Muscle layer of duodenum (tissue), 2 donors: ENCODE results near the gene PODN.

Experiments
- H3K27ac ChIP-seq: one replicate; pipeline ENCODE4 v1.7.0; 2013; ENCODE audit warnings: mild to moderate bottlenecking, low read length
- H3K27me3 ChIP-seq: one replicate; pipeline ENCODE4 v1.7.0; 2013; ENCODE audit warnings: low read depth, mild to moderate bottlenecking, control low read depth, low read length
- H3K36me3 ChIP-seq, 2 donors: one replicate each; pipeline ENCODE4 v1.7.0; 2013; ENCODE audit warnings: low read length in 2 of 2, control low read depth in 1 of 2, mild to moderate bottlenecking in 1 of 2; ENCODE audit not compliant: insufficient read depth in 2 of 2, control insufficient read depth in 1 of 2
- H3K4me1 ChIP-seq, 2 donors: one replicate each; pipeline ENCODE4 v1.7.0; 2013; ENCODE audit warnings: low read length in 2 of 2, mild to moderate bottlenecking in 2 of 2, control low read depth in 1 of 2, moderate library complexity in 1 of 2; ENCODE audit not compliant: insufficient read depth in 2 of 2, control insufficient read depth in 1 of 2
- H3K4me3 ChIP-seq, 2 donors: one replicate each; pipeline ENCODE4 v1.7.0; 2013; ENCODE audit warnings: low read length in 2 of 2, low read depth in 1 of 2, mild to moderate bottlenecking in 1 of 2
- H3K9me3 ChIP-seq, 2 donors: one replicate each; pipeline ENCODE4 v1.7.0; 2013; ENCODE audit warnings: low read length in 2 of 2, control low read depth in 1 of 2, mild to moderate bottlenecking in 1 of 2; ENCODE audit not compliant: control insufficient read depth in 1 of 2
- donor health status: healthy.

Gene PODN

DNA sequence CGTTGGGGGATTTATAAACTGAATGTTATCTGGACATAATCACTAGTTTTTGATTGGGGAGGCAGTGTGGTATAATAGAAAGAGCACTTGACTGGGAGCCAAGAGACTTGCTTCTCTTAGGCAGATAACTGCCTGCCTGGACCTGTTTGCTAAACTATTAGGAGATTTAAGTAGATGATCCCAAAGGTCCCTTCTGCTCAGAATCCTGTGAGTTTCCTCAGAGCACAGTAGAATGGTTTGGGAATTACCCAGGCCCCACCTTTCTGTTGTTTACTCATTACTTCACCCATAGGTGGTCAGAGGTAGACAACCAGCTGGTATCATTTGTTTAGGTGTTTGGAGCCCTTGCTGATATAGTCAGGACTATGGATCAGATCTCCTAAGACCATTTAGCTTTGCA, 10.3 kb upstream of the PODN start:
- Histone ChIP-seq H3K27ac (no peak overlapping the region), H3K9me3 (no peaks in the 10 kb centered on the region), H3K4me3 (no peak overlapping the region), H3K27me3 (no peaks in the 10 kb centered on the region), H3K4me1 (peaks cover 9 to 33% of the 10 kb centered on the region in 2 donors), H3K36me3 (peaks cover 14 to 18% of the 10 kb centered on the region in 2 donors)

DNA sequence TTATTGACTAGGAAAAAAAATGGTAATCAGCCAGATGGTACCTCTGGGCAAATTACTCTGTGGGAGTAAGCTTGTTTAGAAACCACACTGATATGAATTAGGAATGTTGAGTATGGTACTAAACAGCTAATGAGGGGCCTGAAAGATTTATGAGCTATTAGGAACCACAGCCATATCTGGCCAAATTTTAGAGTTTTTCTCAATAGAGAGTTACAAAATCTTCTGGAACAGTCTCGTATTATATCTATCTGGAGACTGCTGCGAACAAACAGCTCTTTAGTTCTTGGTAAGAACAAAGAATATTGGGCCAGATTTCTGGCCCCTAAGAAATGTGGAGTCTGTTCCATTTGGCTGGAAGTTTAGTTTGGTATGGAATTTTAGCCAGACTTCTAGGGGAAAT, 4.9 kb upstream of the PODN start:
- Histone ChIP-seq H3K27me3 (peaks cover 7% of the 10 kb centered on the region), H3K4me1 (peaks cover 0 to 14% of the 10 kb centered on the region in 2 donors), H3K36me3 (peaks cover 0 to 6% of the 10 kb centered on the region in 2 donors), H3K4me3 (no peak overlapping the region), H3K27ac (no peak overlapping the region), H3K9me3 (no peaks in the 10 kb centered on the region)

DNA sequence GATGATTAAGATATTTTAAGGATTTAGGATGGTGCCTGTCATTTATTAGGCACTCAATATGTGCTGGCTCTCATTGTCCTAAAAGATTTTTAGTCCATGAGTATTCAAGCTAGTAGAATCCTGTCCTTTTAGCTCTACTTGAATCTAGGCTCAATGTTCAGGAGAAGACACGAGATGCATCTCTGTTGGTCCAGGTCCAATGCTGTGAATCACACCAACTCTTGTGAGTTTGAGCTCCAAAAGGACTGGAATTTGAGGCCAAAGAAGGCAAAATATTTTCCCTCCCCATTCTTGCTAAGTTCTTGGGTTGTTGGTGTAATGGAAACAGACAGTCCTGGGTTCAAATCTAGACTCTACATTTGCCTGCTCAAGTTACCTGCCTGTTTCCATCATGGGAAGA, 1.4 kb upstream of the PODN start:
- Histone ChIP-seq H3K4me3 (no peak overlapping the region), H3K9me3 (no peaks in the 10 kb centered on the region), H3K27me3 (peaks cover 7% of the 10 kb centered on the region), H3K36me3 (no peaks in the 10 kb centered on the region), H3K27ac (peak overlapping the region; percentile 40), H3K4me1 (peaks cover 0 to 30% of the 10 kb centered on the region in 2 donors)

DNA sequence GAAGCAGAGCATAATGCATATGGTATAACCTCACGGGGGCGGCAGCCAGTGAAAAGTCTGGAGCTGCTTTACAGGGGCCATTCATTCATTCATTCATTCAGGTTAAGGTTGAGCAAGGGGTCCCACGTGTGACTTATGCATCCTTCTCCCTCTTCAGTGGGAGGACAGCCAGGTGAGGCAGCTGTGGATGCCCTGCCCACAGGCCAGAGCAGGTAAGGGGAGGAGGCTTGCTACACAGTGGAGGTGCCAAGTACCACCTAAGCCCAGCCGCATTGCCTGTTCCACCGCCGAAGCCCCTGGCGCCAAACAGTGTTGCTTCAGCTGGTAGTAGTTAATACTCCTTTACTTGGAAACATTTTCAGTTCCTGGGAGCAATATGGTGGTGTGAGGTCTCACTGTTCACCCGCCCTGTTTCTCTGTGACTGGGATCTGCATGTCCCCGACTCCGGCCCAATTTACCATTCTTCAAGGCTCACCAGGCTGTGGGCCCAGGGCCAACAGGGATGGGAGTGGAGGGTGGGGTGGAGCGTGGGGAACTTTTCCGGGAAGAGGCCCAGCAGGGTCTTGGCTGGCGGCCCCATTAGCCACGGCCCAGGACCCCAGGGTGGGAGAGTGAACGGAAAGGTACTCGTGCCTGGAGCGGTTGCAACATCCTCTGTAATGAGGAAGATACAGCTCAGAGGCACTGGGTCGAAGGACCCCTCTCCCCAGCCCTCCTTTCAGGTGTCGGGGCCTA, 722 bp upstream of the PODN start:
- Histone ChIP-seq H3K27me3 (peaks cover 7% of the 10 kb centered on the region), H3K4me3 (peak overlapping the region; percentile 45 to 70), H3K27ac (peak overlapping the region; percentile 40), H3K4me1 (peaks cover 0 to 30% of the 10 kb centered on the region in 2 donors), H3K9me3 (no peaks in the 10 kb centered on the region), H3K36me3 (no peaks in the 10 kb centered on the region)

DNA sequence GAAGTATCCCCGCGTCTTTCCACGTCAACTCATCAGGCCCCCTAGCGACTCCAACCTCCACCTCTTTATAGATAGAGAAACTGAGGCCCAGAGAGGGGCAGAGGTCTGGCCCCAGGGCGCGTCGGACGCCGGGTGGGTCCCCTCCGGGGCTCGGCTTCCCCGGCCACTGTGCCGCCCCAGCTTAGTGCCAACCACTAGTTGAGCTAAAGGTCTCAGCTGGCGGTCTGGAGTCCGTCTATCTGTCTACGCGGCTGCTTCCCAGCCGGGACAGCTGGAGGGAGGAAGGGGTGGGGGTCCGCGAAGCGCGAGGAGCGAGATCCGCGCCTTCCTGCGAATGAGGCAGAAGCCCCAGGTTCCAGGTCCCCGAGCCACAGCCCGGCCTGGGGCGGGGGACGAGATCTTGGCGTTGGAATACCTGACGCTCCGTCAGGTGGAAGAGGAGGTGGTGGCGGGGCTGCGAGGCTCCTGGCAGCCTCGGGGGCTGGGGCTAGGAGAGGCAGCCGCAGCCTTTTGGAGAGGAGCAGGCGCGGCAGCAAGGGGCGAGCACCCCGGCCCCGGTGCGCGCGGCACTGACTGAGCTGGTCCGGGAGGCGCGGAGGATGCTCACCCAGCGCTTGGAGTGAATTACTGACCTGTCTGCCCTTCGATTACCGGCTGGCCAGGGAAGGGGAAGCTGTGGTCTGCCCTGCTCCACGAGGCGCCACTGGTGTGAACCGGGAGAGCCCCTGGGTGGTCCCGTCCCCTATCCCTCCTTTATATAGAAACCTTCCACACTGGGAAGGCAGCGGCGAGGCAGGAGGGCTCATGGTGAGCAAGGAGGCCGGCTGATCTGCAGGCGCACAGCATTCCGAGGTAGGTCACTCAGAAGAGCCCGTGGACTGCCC, 937 bp downstream of the PODN start:
- Histone ChIP-seq H3K27ac (no peak overlapping the region), H3K4me1 (peaks cover 0 to 25% of the 10 kb centered on the region in 2 donors)

DNA sequence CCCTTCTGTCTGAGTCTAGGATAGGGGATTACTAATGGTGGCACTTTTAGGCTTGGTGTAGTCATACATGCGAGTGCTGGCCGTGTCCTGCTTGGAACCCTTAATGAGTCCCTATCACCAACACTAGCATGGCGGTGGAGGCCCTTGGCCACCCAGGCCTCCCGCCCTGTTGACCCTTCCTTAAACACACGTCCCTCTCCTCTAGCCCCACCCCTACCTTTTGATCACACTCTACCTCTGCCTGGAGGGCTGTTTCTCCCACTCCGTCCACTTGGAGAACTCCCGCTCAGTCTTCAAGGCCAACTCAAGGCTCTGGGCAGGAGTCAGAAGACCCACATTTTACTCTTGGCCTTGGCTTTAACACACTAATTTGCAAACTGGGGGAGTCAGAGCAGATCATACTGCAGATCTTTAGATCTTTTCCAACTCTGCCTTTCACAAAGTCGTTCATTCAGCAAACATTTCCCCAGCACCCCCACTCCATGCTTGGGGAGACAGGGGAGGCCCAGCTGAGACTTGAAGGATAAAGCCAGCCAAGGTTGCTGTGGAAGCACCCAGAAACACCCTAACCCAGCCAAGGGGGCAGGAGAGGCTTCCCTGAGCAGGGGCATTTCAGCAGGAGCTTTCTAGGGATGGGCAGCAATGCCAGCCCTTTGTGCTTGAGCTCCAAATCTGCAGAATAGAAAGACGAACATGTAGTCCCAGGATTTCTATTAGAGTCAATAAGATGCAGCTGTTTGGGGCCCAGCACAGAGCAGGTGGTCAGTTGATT, 1.9 kb downstream of the PODN start:
- Histone ChIP-seq H3K4me3 (peak overlapping the region; percentile 26 to 70), H3K36me3 (no peaks in the 10 kb centered on the region), H3K27me3 (peaks cover 7% of the 10 kb centered on the region), H3K9me3 (no peaks in the 10 kb centered on the region), H3K4me1 (peaks cover 0 to 24% of the 10 kb centered on the region in 2 donors), H3K27ac (no peak overlapping the region)

More for the DNA sequence above, 937 bp downstream of the PODN start:
- Histone ChIP-seq H3K36me3 (no peaks in the 10 kb centered on the region), H3K4me3 (peak overlapping the region; percentile 42 to 70), H3K9me3 (no peaks in the 10 kb centered on the region), H3K27me3 (peaks cover 7% of the 10 kb centered on the region)

DNA sequence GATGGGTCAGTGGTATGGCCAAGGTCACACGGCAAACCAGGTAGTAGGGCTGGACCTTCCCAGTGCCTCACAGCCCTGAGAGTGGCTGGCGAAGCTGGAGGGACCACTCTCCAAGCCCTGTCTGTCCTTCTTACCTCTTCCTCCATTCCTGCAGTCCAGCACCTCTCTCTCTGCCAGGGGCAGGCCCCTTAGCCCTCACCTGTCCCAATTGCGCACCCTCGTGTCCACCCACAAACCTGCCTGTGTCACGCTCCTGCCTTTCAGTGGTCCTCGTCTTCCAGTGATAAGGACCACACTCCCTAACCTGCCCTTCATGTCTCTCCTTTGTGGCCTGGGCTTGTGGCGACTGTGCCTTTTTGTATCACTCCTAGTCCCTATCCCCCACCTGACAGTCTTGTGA, 3.4 kb downstream of the PODN start:
- peaks cover 0 to 24% of the 10 kb centered on the region in 2 donors for H3K4me1 ChIP-seq
- peaks cover 7% of the 10 kb centered on the region for H3K27me3 ChIP-seq
- no peak overlapping the region for H3K27ac ChIP-seq
- H3K9me3 ChIP-seq, result no peaks in the 10 kb centered on the region
- H3K4me3 ChIP-seq, result no peak overlapping the region
- H3K36me3 ChIP-seq, result peaks cover 0 to 4% of the 10 kb centered on the region in 2 donors

DNA sequence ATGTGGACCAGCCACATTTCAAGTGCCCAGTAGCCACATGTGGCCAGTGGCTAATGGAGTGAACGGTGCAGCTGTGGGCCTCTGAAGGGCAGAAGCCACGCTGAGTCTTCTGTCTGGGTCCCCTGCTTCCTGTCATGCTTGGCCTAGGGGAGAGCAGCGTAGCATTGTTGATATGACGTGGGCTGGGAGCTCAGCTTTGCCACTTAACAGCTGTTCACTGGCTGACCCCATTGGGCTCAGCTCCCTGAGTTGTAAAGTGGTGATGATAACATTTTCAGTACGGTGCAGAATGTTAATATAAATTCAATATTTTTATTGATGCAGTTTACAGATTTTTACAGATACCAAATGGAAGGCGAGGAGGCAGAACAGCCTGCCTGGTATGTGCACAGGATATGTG, 4.5 kb downstream of the PODN start:
- Histone ChIP-seq H3K9me3 (no peaks in the 10 kb centered on the region), H3K27me3 (peaks cover 2% of the 10 kb centered on the region), H3K27ac (no peak overlapping the region), H3K4me1 (peaks cover 0 to 16% of the 10 kb centered on the region in 2 donors), H3K36me3 (peaks cover 0 to 11% of the 10 kb centered on the region in 2 donors), H3K4me3 (no peak overlapping the region)

DNA sequence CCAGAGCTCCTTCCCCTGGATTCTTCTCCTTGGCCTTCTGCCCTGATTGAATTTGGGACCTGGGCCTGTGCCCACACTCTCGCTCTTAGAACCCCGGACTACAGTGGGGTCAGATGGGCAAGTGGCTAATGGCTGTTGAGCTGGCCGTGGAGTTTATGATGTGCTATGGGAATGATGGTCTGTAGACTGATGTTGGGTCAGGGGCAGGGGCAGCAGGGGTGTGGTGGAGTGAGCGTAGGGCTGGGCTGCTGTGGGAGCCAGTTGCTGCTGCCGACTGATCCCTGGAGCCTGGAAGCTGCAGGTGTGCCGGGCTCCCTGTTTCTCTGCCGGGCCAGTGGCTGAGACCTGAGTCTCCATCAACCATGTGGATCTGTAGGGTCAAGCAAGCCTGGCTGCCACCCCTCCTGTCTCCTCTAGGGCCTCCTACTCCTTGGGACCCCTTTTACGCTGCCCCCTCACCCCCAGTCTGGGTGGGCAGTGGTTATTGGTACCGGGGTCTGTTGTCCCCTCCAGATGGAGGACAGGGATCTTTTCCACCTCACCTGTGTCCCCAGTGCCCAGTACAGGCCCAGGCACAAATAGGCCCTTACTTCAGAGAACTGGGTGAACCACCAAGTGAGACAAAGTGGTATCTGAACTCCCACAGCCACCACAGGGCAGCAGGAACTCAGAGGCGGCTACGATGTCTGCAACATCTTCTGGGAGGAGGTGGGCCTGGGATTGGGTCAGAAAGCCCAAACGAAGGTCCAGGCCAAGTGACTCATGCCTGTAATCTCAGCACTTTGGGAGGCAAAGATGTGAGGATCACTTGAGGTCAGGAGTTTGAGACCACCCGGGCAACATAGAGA, 5.1 kb downstream of the PODN start:
- Histone ChIP-seq H3K27me3 (no peaks in the 10 kb centered on the region), H3K4me1 (peaks cover 0 to 16% of the 10 kb centered on the region in 2 donors), H3K9me3 (no peaks in the 10 kb centered on the region), H3K27ac (no peak overlapping the region), H3K4me3 (no peak overlapping the region), H3K36me3 (peaks cover 0 to 14% of the 10 kb centered on the region in 2 donors)

DNA sequence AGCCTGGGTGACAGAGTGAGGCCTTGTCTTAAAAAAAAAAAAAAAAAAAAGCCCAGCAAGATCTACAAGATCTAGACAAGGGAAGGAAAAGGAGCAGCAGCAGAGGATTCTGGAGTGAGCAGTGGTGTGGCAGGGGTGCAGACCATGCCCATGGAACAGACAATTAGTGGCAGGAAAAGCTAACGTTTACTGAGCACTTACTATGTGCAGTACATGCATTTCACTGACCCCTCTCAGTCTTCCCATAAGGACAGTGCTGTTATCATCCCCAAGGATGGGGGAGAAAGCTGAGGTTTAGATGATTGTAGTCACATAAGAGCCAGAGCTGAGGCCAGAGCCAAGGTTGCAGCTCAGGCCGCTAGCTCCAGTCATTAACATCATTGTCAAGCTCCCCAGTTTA, 5.9 kb downstream of the PODN start:
- H3K4me3 ChIP-seq, result no peak overlapping the region
- H3K27me3 ChIP-seq, result no peaks in the 10 kb centered on the region
- H3K4me1 ChIP-seq, result peaks cover 0 to 12% of the 10 kb centered on the region in 2 donors
- no peaks in the 10 kb centered on the region for H3K9me3 ChIP-seq
- H3K27ac ChIP-seq, result no peak overlapping the region
- H3K36me3 ChIP-seq, result peaks cover 0 to 18% of the 10 kb centered on the region in 2 donors
